Measurements from ENCODE around the gene ABHD12. TPM values are rescaled to one million over a fixed set of nuclear protein-coding genes. Genes with fewer than 3 reads are reported as not detected.

The ABHD12 gene
- total RNA-seq, 4 donors from 2014 or later, result 10.0 to 47.6 (median 36.3) TPM

GRCh38 chr20:25376886-25377285 is 13.7 kb downstream of the ABHD12 start:
- TF ChIP-seq CTCF (IDR thresholded peaks at IDR 0.05) (no peak), POLR2A (IDR thresholded peaks at IDR 0.05) (no peak)
- Histone ChIP-seq H3K27ac (no peak overlapping the region), H3K4me1 (no peaks in the 10 kb centered on the region), H3K27me3 (no peaks in the 10 kb centered on the region), H3K9me3 (no peaks in the 10 kb centered on the region), H3K4me3 (no peak overlapping the region), H3K36me3 (no peaks in the 10 kb centered on the region)
- no peak for DNase-seq
- intact Hi-C loops (cut with DNase I; ENCODE audit: low total_unique reads), result no loop called here

- H3K27ac ChIP-seq, result no peak overlapping the region
- H3K27me3 ChIP-seq, result no peaks in the 10 kb centered on the region
- TF ChIP-seq POLR2A (IDR thresholded peaks at IDR 0.05) (no peak), CTCF (IDR thresholded peaks at IDR 0.05) (no peak)
- H3K4me1 ChIP-seq, result no peaks in the 10 kb centered on the region
- H3K36me3 ChIP-seq, result no peaks in the 10 kb centered on the region
- DNase-seq, result no peak
- intact Hi-C loops (cut with DNase I; ENCODE audit: low total_unique reads), result no loop called here
- no peaks in the 10 kb centered on the region for H3K9me3 ChIP-seq
- H3K4me3 ChIP-seq, result no peak overlapping the region
Measured at GRCh38 chr20:25376236-25376635, 14.4 kb downstream of the ABHD12 start.

- intact Hi-C loops (cut with DNase I; ENCODE audit: low total_unique reads), result no loop called here
- no peaks in the 10 kb centered on the region for H3K4me1 ChIP-seq
- no peak overlapping the region for H3K27ac ChIP-seq
- H3K4me3 ChIP-seq, result no peak overlapping the region
- no peaks in the 10 kb centered on the region for H3K36me3 ChIP-seq
- no peaks in the 10 kb centered on the region for H3K9me3 ChIP-seq
- no peaks in the 10 kb centered on the region for H3K27me3 ChIP-seq
- TF ChIP-seq CTCF (IDR thresholded peaks at IDR 0.05) (no peak), POLR2A (IDR thresholded peaks at IDR 0.05) (no peak)
- no peak for DNase-seq
Measured at GRCh38 chr20:25374842-25375241, 15.8 kb downstream of the ABHD12 start.

- no peaks in the 10 kb centered on the region for H3K36me3 ChIP-seq
- no peak for DNase-seq
- TF ChIP-seq POLR2A (IDR thresholded peaks at IDR 0.05) (no peak), CTCF (IDR thresholded peaks at IDR 0.05) (no peak)
- no peak overlapping the region for H3K27ac ChIP-seq
- H3K4me3 ChIP-seq, result no peak overlapping the region
- no peaks in the 10 kb centered on the region for H3K9me3 ChIP-seq
- H3K4me1 ChIP-seq, result no peaks in the 10 kb centered on the region
- intact Hi-C loops (cut with DNase I; ENCODE audit: low total_unique reads), result no loop called here
- H3K27me3 ChIP-seq, result no peaks in the 10 kb centered on the region
Measured at GRCh38 chr20:25372584-25373336, 17.9 kb downstream of the ABHD12 start.

GRCh38 chr20:25369971-25370370 is 20.7 kb downstream of the ABHD12 start:
- Histone ChIP-seq H3K27ac (no peak overlapping the region), H3K9me3 (no peaks in the 10 kb centered on the region), H3K36me3 (no peaks in the 10 kb centered on the region), H3K27me3 (no peaks in the 10 kb centered on the region), H3K4me1 (no peaks in the 10 kb centered on the region), H3K4me3 (no peak overlapping the region)
- intact Hi-C loops (cut with DNase I; ENCODE audit: low total_unique reads), result no loop called here
- no peak for DNase-seq
- no peak for TF ChIP-seq POLR2A (IDR thresholded peaks at IDR 0.05)
- no peak for TF ChIP-seq CTCF (IDR thresholded peaks at IDR 0.05)

All from uterus (tissue), 4 donors.